GM21723 (cell line): ENCODE measurements around the gene TSPOAP1.

Experiments used
- ATAC-seq: cut with Tn5 transposase; IDR thresholded peaks from one replicate; pipeline ENCODE4 v1.9.1; 2021; ENCODE audit warnings: mild to moderate bottlenecking, moderate library complexity; ENCODE audit not compliant: unreplicated experiment

TSPOAP1 gene, protein sequence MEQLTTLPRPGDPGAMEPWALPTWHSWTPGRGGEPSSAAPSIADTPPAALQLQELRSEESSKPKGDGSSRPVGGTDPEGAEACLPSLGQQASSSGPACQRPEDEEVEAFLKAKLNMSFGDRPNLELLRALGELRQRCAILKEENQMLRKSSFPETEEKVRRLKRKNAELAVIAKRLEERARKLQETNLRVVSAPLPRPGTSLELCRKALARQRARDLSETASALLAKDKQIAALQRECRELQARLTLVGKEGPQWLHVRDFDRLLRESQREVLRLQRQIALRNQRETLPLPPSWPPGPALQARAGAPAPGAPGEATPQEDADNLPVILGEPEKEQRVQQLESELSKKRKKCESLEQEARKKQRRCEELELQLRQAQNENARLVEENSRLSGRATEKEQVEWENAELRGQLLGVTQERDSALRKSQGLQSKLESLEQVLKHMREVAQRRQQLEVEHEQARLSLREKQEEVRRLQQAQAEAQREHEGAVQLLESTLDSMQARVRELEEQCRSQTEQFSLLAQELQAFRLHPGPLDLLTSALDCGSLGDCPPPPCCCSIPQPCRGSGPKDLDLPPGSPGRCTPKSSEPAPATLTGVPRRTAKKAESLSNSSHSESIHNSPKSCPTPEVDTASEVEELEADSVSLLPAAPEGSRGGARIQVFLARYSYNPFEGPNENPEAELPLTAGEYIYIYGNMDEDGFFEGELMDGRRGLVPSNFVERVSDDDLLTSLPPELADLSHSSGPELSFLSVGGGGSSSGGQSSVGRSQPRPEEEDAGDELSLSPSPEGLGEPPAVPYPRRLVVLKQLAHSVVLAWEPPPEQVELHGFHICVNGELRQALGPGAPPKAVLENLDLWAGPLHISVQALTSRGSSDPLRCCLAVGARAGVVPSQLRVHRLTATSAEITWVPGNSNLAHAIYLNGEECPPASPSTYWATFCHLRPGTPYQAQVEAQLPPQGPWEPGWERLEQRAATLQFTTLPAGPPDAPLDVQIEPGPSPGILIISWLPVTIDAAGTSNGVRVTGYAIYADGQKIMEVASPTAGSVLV (N-terminal part only)

DNA sequence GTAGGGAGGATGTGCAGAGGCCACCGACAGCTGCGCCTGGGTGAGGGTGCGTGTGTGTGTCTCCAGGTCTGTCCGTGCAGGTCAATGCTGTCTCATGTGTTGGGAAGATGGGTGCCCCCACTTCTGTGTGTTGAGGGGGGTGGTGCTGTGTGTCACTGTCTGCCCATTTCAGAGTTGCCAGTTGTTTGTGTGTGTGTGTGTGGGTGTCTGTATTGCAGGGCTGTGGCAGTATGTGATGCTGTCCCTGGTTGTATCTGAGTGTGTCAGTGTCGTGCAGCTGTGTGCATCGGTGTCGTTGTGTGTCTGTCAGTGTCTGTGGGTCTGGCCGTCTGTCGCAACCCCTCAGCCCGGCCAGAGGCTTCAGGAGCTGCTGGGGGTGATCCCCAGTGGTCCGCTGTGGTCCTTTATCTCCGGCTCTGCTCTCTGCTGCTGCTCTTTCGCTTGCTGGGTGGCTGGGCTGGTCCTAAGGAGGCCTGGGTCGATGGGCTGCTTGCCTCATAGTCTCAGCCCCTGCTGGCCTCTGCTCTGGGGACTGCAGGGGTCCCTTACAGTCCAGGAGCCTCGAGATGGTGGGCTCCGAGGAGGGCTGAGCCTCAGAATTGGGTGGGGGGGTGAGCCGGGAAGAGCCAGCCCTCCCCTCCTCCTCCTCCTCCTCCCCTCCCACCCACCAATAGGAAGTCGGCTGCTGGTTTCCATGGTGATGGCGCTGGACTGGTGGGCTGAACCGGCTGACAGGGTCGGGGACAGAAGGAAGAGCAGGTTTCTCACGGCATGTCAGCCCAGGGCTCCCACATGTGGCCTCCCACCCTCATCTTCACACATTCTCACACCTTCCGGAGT, at the start of gene TSPOAP1:
TSPOAP1 (minus strand) TSS at position 601 of the 840 bp plus-strand sequence. CDS start 875 bp downstream, outside the sequence.
- peak; percentile 19 for ATAC-seq

DNA sequence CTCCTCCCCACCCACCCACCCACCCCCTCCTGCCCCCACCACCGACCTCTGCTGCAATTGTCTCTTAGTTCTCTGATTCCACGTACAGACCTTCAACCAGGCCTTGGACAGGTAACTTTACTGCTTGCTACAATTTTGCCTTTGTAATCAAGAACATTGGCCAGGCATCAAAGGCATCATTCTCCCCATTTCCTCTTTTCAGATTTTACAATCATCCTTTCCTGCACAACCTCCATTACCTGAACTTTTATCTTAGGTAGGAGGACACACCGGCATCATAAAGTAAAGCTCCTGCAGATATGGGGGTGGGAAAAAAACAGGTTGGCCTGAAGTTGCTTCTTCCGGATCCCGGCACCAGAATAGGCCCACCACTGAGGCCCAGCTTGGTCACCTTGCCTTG, 49.1 kb upstream of the TSPOAP1 start:
- no peak for ATAC-seq

DNA sequence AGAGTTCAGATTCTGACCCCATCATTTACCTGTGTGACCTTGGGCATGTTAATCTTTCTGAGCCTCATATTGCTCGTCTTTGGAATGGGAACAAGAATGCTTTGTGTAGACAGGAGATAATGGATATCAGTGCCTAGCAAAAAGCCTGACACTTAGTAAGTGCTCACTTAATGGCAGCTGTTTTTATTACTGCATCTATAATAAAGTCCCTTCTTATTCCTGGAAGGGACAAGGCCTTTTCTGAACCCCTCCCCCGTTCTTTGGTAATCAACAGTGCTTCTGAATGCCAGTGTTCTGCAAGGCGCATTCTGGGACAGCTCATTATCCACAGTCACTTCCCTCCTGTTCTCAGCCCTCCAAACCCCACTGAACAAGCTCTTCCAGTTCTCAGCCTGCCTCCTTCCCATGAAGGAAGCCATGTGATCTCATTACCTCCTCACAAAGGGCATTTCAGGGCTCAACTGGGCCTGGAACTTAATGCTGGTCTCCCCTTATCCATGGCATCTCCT, 48.6 kb upstream of the TSPOAP1 start:
- no peak for ATAC-seq

DNA sequence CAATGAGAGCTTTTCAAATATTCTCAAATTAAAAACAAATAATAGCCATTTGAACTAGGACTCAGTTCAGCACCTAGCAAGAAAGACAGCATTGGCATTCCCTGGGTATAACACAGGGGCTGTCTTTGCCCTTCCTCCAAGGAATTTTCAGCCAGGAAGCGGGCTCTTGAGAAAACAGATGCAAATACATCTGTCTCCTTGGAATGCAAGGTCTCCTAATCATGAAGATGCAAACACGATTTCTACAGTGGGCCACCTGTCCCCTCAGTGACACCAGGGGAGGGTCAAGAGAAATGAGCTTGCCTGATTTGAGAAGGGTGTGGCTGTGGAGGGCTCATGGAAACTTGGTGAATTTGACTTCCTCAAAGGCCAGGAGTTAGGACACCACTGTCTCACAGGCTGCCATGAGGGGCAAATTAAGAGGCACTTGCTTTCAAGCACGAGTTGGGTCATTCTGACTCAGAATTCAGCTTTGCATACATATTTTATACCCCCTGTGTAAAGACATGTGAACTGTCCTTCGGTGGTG, 47.9 kb upstream of the TSPOAP1 start:
- no peak for ATAC-seq

DNA sequence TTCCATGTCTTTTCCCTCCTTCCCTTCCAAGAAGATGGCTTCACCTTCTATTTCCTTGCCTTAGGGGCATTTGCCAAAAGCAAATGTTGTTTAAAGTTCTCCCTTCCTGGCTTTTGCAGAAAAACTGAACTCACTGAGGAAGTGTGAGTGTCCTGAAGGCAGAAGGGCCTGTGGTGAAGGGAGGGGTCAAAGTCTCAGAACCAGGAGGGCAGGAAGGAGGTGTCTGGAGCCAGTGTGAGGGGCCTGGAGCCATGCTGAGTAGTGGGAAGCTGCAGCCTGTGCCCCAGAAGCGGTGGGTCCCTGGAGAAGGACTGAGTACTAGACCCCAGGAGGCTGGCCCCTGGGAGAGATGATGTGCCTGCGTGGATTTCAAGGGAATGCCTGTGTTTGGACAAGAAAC, 47.2 kb upstream of the TSPOAP1 start:
- no peak for ATAC-seq

DNA sequence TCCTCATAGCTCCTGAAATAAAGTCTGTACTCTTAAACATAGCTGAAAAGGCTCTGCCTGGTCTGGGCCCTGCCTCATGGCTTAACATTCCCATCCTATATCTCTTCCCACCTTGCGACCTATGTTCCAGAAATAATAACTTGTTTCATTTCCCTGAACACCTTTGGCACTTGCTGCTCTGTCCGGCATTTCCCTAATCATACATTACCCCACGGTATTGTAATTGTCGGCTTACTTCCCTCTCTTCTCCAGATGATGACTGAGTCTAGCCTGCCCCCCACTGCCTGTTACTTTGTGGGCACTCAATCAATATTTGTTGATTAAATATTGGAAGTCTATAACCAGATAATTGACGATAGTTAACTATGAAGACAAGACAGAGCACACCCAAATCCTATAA, 46.7 kb upstream of the TSPOAP1 start:
- ATAC-seq = no peak

DNA sequence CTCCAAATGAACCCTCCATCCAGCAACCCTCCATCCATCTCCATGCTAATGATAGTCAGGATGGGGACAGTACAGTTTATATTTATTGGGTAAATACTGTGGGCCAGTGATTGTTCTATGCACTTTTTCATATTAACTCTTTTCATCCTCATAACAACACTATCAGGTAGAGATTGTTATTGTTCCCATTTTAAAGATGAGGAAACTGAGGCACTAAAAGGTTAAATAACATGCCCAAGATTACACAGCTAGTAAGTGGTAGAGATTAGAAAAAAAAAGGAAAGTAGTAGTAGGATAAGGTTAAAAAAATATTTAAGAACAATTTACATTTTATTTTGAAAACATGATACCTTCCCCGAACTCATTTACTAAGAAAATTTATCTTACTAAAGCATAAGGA, 45.3 kb upstream of the TSPOAP1 start:
- ATAC-seq = no peak

DNA sequence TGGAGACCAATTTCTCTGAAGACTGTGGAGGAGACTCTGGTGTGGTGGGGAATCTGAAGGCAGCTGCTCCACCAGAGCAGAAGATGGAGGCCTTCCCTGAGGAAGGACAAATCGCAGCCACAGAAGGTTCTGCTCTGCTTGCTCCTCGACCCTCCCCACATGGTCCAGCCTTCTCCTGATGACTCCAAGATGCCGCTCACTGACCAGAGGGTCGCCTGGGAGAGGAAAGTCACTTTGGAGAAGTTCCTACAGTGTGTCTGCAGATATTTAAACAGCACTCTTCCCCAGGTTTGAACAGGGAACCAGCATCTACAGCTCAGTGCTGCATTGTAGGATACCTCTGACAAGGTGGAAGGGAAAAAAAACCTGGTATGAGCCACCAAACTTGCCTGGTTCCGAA, 44.4 kb upstream of the TSPOAP1 start:
- no peak for ATAC-seq

DNA sequence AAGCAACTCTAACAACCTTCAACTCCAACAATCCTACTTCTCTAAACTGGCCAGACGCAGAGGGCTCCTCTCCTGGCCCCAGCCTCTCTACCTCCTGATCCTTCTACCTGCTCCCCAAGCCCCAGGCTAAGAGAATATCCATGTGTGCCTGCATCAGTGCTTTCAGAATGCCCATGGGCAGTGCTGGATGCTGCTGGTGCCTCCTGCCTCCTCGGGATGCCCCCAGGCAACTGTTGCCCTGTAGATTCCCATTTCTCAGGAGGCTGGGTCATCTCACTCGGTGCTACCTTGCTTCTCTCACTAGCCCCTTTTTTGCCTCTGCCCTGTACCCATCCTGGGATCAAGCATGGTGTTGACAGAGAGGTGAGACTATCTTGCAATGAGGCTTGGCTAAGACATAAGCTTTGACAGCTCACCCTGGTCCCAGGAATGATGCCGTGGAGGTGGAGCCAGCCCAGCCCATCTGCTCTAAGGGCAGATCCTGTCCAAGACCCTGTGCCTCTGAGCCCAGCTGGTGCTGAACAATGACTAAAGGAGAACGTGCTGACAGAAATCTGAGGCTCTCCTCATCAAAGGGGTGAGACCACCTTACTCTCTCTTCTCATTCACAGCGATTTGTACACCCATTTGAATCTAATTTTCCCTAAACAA, 42.8 kb upstream of the TSPOAP1 start:
- ATAC-seq = no peak

DNA sequence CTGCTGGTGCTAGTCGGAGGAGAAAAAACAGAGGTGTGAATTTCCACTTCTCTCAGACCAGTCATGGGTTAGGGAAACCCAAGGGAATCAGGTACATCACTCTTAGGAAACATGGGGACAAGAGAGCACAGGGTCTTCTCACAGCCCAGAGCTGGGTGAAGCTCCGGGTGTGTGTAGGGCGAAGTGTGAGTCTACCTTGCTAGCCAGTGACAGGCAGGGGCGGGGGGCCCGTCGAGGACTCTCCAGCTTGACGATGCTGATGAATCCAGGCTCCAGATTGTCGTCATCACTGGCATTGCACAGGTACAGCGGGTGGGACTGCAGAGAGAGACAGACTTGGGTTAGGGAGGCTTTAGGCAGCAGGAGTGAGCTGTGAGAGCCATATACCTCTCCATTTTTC, 42.1 kb upstream of the TSPOAP1 start:
- ATAC-seq = no peak

DNA sequence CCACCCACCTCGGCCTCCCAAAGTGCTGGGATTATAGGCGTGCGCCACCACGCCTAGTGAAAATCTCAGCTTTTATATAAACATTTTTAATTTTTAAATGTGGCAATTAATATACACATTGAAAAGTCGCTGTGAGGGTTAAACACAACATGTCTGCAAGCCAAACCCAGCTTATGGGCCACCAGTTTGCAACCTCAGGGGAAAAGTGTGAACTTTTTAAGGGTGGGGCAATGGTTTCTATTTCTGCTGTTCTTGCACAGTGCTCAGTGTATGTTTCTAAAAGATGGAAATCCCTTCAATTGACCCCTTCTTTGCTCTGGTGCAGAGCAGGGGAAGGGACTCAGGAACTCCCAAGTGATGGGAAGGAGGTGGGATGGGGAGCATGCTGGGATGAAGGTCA, 41.7 kb upstream of the TSPOAP1 start:
- ATAC-seq = no peak

DNA sequence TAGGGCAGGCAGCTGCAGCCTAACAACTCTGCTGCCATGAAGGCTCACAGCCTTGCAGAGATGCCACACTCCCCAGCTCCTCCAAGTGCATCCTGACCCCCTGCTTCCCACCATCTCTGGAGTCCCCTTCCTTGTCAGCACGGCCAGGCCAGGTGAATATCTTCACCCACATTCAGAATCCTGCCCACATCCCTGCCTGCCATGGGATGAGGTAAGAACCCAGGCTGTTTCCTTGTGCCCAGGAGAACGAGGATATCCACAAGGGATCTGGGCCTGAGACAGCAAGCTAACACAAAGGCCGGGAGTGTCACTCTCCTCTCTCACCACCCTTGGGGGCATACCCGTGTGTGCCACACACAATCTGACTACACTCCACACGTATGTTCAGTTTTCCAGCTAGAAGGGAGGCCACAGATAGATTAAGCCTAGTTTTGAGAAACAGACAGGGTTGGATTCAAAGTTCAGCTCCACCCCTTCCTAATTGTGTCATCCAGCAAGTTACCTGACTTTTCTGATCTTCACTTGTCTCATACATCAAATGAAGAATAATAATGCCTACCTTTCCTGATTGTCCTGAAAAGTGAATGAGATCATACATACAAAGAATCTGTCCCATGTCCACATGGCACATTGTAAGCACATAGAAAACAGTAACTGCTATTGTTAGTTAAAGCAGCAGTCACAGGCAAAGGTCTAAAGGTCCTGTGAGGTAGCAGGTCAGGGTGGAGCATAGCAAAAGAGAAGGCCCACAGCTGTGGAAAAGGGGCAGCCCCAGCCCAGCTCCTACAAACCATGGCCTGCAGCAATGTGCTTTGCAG, 40.8 kb upstream of the TSPOAP1 start:
- ATAC-seq = no peak

DNA sequence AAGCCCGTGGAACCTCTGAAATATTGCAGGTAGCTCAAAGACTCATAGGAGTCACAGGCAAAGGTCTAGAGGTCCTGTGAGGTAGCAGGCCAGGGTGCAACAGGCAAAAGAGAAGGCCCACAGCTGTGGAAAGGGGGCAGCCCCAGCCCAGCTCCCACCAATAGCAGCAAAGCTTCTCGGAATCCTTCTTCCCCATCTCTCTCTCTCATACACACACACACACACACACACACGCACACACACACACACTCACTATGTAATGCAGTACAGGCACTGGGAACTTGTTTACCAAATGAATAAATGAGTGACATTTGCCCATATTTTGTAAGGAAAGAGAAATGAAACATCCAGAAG, 40.2 kb upstream of the TSPOAP1 start:
- ATAC-seq = no peak

DNA sequence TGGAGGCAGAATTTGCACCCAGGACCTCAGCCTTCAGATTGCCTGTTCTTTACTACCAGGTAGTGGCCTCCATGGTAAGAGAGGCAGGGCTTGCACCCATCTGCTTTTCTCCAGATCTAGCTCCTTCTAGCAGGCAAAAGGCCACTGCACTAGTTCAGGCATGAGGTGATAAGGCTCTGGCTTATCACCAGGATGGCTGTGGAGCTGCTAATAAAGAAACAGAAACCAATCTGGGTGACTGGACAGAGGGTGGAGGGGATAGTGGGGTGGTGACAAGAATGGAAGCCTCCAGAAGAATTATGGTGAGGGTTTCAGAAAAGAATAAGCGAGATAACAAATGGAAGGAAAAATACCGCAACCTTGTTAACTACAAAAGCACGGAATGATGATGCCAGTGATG, 38.9 kb upstream of the TSPOAP1 start:
- ATAC-seq = no peak

DNA sequence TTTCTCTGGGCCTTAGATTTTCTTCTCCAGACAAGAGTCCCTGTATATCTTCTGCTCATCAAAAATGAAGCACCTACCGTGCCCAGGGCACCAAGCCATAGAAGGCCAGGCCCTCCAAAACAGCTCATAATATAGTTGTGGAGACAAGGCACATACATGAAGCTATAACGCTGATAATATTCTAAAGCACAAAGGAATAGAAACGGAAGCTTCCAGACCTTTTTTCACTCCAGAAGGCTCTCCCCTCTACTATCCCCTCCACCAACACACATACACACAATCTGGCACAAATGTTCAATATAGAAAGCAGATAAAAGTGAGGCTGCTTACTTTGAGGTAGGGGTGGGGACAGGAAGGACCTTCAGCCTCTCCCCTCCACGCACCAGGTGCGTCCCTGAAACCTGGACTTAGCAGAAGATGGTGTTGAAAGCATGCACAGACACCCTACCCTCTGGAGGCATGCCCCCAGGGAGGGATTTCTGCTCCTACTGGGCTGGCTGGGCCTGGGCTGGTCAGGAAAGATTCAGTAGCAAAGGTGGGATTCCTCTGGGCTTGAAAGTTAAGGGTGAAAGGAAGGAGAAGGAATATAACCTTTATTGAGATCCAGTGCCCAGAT, 37.5 kb upstream of the TSPOAP1 start:
- ATAC-seq = no peak

DNA sequence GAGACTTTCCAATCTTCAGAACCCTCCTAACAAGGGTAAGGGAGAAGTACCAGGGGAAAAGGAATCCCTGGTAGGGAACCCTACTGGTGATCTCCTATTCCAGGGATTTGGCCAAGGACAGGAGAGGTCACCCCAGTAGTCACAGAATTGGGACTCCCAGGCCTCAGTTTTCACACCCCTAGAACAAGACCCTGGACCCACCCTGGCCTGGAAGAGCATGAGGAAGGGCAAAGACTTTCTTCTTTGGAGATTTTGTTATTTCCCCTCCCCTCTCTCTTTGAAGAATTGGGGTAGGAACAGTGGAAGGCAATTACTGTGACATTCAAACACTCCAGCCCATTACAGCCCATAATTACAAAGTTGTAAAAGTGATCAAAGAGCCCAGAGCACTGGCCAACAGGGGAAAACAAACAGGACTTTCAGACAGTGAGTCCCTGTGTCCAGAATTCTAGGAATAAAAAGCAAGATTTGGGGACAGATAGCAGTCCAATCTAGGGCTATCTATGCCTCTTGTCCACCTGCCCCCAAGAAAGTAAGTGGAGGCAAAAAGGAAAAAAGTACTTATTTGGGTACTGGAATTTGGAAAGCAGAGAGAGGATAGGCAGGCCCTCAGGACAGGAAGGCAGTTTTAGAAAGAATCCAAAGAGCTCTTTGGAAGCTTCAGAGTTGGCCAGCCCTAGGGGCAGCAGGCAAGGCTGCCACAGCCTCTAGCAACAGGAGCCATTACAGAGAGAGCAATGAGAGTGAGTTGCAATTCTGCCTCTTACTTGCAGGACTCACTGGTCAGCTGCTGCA, 36.8 kb upstream of the TSPOAP1 start:
- no peak for ATAC-seq

DNA sequence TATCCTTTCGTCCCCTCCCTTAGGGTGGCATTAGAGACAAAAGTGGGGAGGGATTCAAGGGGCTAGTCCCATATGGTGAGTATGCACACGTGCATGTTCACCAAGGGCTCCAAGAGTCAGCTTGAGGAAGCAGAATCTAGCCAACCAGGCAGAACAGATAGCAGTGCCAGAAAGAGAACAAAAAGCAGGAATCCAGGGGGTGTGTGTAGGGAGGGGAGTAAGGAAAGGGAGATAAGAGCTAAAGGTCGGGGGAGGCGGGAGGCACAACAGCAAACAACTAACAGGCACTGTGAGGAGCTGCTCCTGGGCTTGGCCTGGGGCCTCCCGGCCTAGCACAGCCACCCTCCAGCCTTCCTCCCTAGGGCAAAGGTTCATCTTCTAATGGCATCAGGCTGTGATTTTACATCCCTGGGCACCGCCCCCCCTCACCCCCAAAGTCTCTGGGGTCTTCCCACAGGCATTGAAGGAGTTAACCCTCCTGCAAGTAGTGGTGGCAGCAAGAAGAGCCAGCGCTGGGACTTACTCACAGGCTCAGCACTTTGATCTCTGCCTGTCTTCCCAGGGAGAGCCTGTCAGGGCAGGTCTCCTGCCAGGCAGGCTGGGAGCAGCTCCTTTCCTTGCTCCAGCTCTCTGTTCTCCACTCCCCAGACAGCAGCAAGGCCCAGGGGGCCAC, 35.8 kb upstream of the TSPOAP1 start:
- ATAC-seq = no peak
